Neural progenitor cell (in vitro differentiated cells): ENCODE measurements around the gene IRF5. TPM values are rescaled to one million over a fixed set of nuclear protein-coding genes. Genes with fewer than 3 reads are reported as not detected.

Experiments used
- DNase-seq: peaks from one replicate; pipeline ENCODE4 v3.0.0-alpha.2; 2016; ENCODE audit warnings: low spot score
- H2AFZ ChIP-seq: fragments of 200-600 bp; sonication (generic); replicated peaks from 2 replicates; pipeline ENCODE4 v1.6.1; 2016; ENCODE audit warnings: antibody characterized with exemption
- H3F3A ChIP-seq: fragments of 200-600 bp; sonication (generic); 2 replicates; pipeline ENCODE4 v1.6.1; 2016; ENCODE audit warnings: antibody characterized with exemption, low read depth
- H3K27ac ChIP-seq: fragments of 200-600 bp; sonication (generic); 2 replicates; pipeline ENCODE4 v1.5.1; 2016; ENCODE audit warnings: mild to moderate bottlenecking
- H3K27me3 ChIP-seq: fragments of 200-600 bp; sonication (generic); 2 replicates; pipeline ENCODE4 v1.6.1; 2016; ENCODE audit warnings: mild to moderate bottlenecking, moderate library complexity
- H3K36me3 ChIP-seq: fragments of 200-600 bp; sonication (generic); 2 replicates; pipeline ENCODE4 v1.5.1; 2016
- H3K4me1 ChIP-seq: fragments of 200-600 bp; sonication (generic); 2 replicates; pipeline ENCODE4 v1.6.1; 2016; ENCODE audit warnings: mixed run types
- H3K4me2 ChIP-seq: fragments of 200-600 bp; sonication (generic); 2 replicates; pipeline ENCODE4 v1.6.1; 2016
- H3K4me3 ChIP-seq: fragments of 200-600 bp; sonication (generic); 2 replicates; pipeline ENCODE4 v1.5.1; 2016
- H3K79me2 ChIP-seq: fragments of 200-600 bp; sonication (generic); 2 replicates; pipeline ENCODE4 v1.6.1; 2016; ENCODE audit warnings: low read depth
- H3K9ac ChIP-seq: fragments of 200-600 bp; sonication (generic); 2 replicates; pipeline ENCODE4 v1.6.1; 2016
- H3K9me3 ChIP-seq: fragments of 200-600 bp; sonication (generic); 2 replicates; pipeline ENCODE4 v1.5.1; 2016; ENCODE audit warnings: low read depth
- H4K20me1 ChIP-seq: fragments of 200-600 bp; sonication (generic); 2 replicates; pipeline ENCODE4 v1.6.1; 2016; ENCODE audit warnings: low read depth
- H3K27ac Mint-ChIP-seq: 3 replicates; pipeline ENCODE4 v1.8.0; 2021; ENCODE audit warnings: mixed read lengths
- H3K27me3 Mint-ChIP-seq: 2 replicates; pipeline ENCODE4 v1.8.0; 2022; ENCODE audit warnings: low read depth, mild to moderate bottlenecking, inconsistent platforms, moderate library complexity, mixed read lengths; ENCODE audit not compliant: insufficient read depth
- H3K36me3 Mint-ChIP-seq: 3 replicates; pipeline ENCODE4 v1.8.0; 2021; ENCODE audit warnings: mixed read lengths
- H3K4me1 Mint-ChIP-seq: 3 replicates; pipeline ENCODE4 v1.8.0; 2021; ENCODE audit warnings: mixed read lengths
- H3K4me3 Mint-ChIP-seq: 3 replicates; pipeline ENCODE4 v1.8.0; 2021; ENCODE audit warnings: mild to moderate bottlenecking, moderate library complexity, mixed read lengths
- H3K9me3 Mint-ChIP-seq: 3 replicates; pipeline ENCODE4 v1.8.0; 2020; ENCODE audit warnings: mixed read lengths
- CTCF ChIP-seq: fragments of 200-600 bp; sonication (generic); IDR thresholded peaks from 2 replicates; pipeline ENCODE4 v1.5.1; 2017; ENCODE audit warnings: antibody characterized with exemption, mild to moderate bottlenecking
- EZH2 ChIP-seq: fragments of 200-600 bp; sonication (generic); IDR thresholded peaks from 2 replicates; pipeline ENCODE4 v1.6.1; 2017; ENCODE audit warnings: antibody characterized with exemption, mild to moderate bottlenecking, moderate library complexity
- EZH2phosphoT487 ChIP-seq: fragments of 200-600 bp; sonication (generic); IDR thresholded peaks from 2 replicates; pipeline ENCODE4 v1.6.1; 2017; ENCODE audit warnings: antibody characterized with exemption
- total RNA-seq: library from RNA; depleted of rRNA; stranded (reverse); fragments of >200 nt; gene quantifications from 2 replicates; pipeline ENCODE4 v1.2.3, GENCODE V29; 2015; ENCODE audit warnings: low replicate concordance

The IRF5 gene
- total RNA-seq, 1 donor from 2014 or later = 0.22 TPM

- Histone ChIP-seq H3K4me2 (no peak overlapping the region), H3K79me2 (no peaks in the 10 kb centered on the region), H2AFZ (no peak overlapping the region), H3K27me3 (peaks cover 30% of the 10 kb centered on the region), H3F3A (peaks cover 6% of the 10 kb centered on the region), H3K4me3 (no peak overlapping the region), H4K20me1 (no peaks in the 10 kb centered on the region), H3K4me1 (no peaks in the 10 kb centered on the region), H3K9me3 (no peaks in the 10 kb centered on the region), H3K36me3 (no peaks in the 10 kb centered on the region), H3K9ac (no peak overlapping the region), H3K27ac (no peak overlapping the region)
- H3K4me3 Mint-ChIP-seq = no peak overlapping the region
- H3K27ac Mint-ChIP-seq = no peak overlapping the region
- H3K4me1 Mint-ChIP-seq = peaks cover 8% of the 10 kb centered on the region
- H3K27me3 Mint-ChIP-seq = peaks cover 22% of the 10 kb centered on the region
- peaks cover 4% of the 10 kb centered on the region for H3K9me3 Mint-ChIP-seq
- TF ChIP-seq EZH2phosphoT487 = no peak
- no peak for TF ChIP-seq CTCF
- TF ChIP-seq EZH2 = no peak
- peaks cover 4% of the 10 kb centered on the region for H3K36me3 Mint-ChIP-seq
- DNase-seq = no peak
These were observed 5.5 kb upstream of the IRF5 start for GRCh38 chr7:128931965-128932861.

DNA sequence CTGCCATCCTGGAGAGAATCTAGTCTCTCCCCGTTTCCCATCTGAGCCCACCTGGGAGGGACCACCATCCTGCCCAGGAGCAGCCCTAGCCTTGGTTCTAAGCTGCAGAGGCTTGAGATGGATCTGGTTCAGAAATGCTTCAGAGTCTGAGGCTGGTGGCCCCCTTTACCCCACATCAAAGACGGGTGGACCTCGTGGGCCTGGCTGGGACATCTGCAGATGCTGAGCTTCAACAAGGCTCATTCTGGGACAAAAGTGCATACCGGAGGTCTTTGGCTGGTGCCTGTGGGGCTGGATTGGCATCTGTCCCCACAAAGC lies 4.9 kb upstream of the IRF5 start:
- H3K27me3 Mint-ChIP-seq = peaks cover 25% of the 10 kb centered on the region
- H3F3A ChIP-seq = peaks cover 6% of the 10 kb centered on the region
- no peak overlapping the region for H3K4me3 Mint-ChIP-seq
- no peak overlapping the region for H3K4me3 ChIP-seq
- no peak overlapping the region for H3K27ac ChIP-seq
- no peaks in the 10 kb centered on the region for H3K4me1 ChIP-seq
- H3K27me3 ChIP-seq = peaks cover 37% of the 10 kb centered on the region
- H2AFZ ChIP-seq = no peak overlapping the region
- no peaks in the 10 kb centered on the region for H3K36me3 ChIP-seq
- H3K27ac Mint-ChIP-seq = no peak overlapping the region
- peaks cover 4% of the 10 kb centered on the region for H3K36me3 Mint-ChIP-seq
- H3K4me2 ChIP-seq = no peak overlapping the region
- DNase-seq = no peak
- H3K79me2 ChIP-seq = no peaks in the 10 kb centered on the region
- no peaks in the 10 kb centered on the region for H3K9me3 ChIP-seq
- H3K4me1 Mint-ChIP-seq = peaks cover 8% of the 10 kb centered on the region
- H4K20me1 ChIP-seq = no peaks in the 10 kb centered on the region
- H3K9me3 Mint-ChIP-seq = peaks cover 4% of the 10 kb centered on the region
- no peak overlapping the region for H3K9ac ChIP-seq
- no peak for TF ChIP-seq EZH2

- H3K9ac ChIP-seq = no peak overlapping the region
- Mint-ChIP-seq H3K4me1 (peaks cover 9% of the 10 kb centered on the region), H3K36me3 (peaks cover 4% of the 10 kb centered on the region), H3K27me3 (peaks cover 26% of the 10 kb centered on the region), H3K4me3 (no peak overlapping the region), H3K9me3 (peaks cover 4% of the 10 kb centered on the region), H3K27ac (no peak overlapping the region)
- no peak overlapping the region for H3K4me2 ChIP-seq
- TF ChIP-seq EZH2 (no peak), EZH2phosphoT487 (no peak), CTCF (no peak)
- H3K79me2 ChIP-seq = no peaks in the 10 kb centered on the region
- no peaks in the 10 kb centered on the region for H3K4me1 ChIP-seq
- H3F3A ChIP-seq = peaks cover 6% of the 10 kb centered on the region
- peak overlapping the region; percentile 72 for H2AFZ ChIP-seq
- H3K27me3 ChIP-seq = peaks cover 42% of the 10 kb centered on the region
- H3K9me3 ChIP-seq = no peaks in the 10 kb centered on the region
- no peaks in the 10 kb centered on the region for H3K36me3 ChIP-seq
- H3K27ac ChIP-seq = no peak overlapping the region
- H4K20me1 ChIP-seq = no peaks in the 10 kb centered on the region
- DNase-seq = no peak
- H3K4me3 ChIP-seq = no peak overlapping the region
These were observed 4.4 kb upstream of the IRF5 start for GRCh38 chr7:128933180-128933891.
